Measurements from ENCODE around the gene SMC6. TPM values are rescaled to one million over a fixed set of nuclear protein-coding genes. Genes with fewer than 3 reads are reported as not detected.

Gene SMC6
- total RNA-seq, 1 donor from 2014 or later: 33.6 TPM

DNA sequence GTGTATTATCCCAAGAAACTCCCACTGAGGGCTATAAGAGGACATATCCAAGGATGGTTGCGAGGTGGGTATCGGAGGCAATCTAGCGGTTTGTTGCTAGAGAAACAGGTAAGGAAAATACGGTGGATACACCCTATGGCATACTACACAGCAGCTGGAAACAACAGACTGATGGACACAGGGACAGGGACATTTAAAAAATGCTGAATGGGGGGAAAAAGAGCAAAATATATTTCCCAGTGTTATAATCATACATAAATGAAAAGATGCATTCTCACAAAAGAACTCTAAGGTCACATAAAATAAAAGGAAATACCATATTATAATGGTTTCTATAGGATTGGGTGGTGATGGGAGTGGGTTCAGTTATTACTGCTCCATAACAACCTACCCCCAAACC lies 95.9 kb downstream of the SMC6 start:
- Mint-ChIP-seq H3K27me3 (ENCODE audit: low read depth) (no peaks in the 10 kb centered on the region), H3K36me3 (ENCODE audit: low read depth) (peaks cover 12% of the 10 kb centered on the region), H3K4me1 (peaks cover 21% of the 10 kb centered on the region), H3K9me3 (no peaks in the 10 kb centered on the region), H3K27ac (ENCODE audit: unreplicated experiment) (no peak overlapping the region), H3K4me3 (no peak overlapping the region)
- DNase-seq (ENCODE audit: low read depth, low spot score): no peak
- TF ChIP-seq, protein P1, sequence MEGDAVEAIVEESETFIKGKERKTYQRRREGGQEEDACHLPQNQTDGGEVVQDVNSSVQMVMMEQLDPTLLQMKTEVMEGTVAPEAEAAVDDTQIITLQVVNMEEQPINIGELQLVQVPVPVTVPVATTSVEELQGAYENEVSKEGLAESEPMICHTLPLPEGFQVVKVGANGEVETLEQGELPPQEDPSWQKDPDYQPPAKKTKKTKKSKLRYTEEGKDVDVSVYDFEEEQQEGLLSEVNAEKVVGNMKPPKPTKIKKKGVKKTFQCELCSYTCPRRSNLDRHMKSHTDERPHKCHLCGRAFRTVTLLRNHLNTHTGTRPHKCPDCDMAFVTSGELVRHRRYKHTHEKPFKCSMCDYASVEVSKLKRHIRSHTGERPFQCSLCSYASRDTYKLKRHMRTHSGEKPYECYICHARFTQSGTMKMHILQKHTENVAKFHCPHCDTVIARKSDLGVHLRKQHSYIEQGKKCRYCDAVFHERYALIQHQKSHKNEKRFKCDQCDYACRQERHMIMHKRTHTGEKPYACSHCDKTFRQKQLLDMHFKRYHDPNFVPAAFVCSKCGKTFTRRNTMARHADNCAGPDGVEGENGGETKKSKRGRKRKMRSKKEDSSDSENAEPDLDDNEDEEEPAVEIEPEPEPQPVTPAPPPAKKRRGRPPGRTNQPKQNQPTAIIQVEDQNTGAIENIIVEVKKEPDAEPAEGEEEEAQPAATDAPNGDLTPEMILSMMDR (conservative IDR thresholded peaks at IDR 0.05): no peak

DNA sequence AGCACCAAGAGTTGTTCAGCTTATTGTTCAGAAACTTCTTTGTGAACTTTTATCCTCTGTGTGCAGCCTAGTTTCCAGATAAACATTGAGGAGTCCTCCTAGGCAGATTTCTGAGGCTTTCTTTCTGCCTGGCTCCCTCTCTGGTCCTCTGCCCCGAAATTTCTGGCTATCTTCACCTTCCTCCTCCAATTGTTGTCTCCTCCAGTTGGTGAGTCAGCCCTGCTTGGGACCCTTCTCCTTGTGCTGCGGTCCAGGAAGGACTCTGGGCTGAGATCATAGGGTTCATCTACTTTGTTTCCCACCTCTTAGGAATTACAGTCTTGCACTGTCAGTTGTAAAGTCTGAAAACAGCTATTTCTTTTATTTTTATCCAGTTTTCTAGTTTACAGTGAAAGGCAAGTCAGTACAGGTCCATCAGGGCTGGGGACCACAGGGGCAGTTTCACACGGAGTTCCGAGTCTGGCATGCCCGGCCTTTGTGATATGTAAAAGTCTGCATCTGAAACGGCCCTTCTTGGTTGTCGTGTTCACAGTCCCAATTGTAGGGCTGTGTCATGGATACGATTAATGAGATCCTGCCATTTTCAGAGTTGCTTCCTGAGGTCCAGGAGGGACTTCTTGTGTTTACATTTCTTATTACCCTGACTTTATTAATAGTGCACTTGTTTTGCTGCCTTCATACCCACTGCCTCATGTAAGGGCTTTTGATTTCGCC lies 100.8 kb downstream of the SMC6 start:
- TF ChIP-seq, protein P1 (conservative IDR thresholded peaks at IDR 0.05): no peak
- no peak overlapping the region for H3K4me3 Mint-ChIP-seq
- H3K27ac Mint-ChIP-seq (ENCODE audit: unreplicated experiment): no peak overlapping the region
- no peaks in the 10 kb centered on the region for H3K9me3 Mint-ChIP-seq
- peaks cover 5% of the 10 kb centered on the region for H3K36me3 Mint-ChIP-seq (ENCODE audit: low read depth)
- peaks cover 18% of the 10 kb centered on the region for H3K4me1 Mint-ChIP-seq
- H3K27me3 Mint-ChIP-seq (ENCODE audit: low read depth): no peaks in the 10 kb centered on the region
- no peak for DNase-seq (ENCODE audit: low read depth, low spot score)

DNA sequence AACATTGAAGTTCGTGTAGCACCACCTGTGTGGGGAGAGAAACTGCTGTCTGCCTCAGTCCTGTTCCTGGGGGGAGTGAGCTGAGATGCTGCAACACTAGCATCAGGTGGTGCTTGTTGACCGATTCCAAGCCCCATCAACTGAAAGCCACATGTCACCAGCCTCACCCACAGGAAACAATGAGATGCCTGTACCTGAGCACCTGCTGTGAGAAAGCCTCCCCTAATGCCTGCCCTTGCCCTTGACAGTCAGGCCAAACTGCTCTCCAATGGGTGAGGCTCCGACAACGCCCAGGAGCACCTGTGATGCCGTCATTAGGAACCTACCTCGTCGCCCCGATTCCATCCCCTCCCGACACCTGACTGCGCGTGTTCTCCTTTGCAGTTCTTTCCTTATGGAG lies 104.6 kb downstream of the SMC6 start:
- DNase-seq (ENCODE audit: low read depth, low spot score): no peak
- TF ChIP-seq, protein P1 (conservative IDR thresholded peaks at IDR 0.05): no peak
- Mint-ChIP-seq H3K36me3 (ENCODE audit: low read depth) (no peaks in the 10 kb centered on the region), H3K9me3 (no peaks in the 10 kb centered on the region), H3K4me3 (no peak overlapping the region), H3K27me3 (ENCODE audit: low read depth) (no peaks in the 10 kb centered on the region), H3K27ac (ENCODE audit: unreplicated experiment) (no peak overlapping the region), H3K4me1 (peaks cover 12% of the 10 kb centered on the region)

DNA sequence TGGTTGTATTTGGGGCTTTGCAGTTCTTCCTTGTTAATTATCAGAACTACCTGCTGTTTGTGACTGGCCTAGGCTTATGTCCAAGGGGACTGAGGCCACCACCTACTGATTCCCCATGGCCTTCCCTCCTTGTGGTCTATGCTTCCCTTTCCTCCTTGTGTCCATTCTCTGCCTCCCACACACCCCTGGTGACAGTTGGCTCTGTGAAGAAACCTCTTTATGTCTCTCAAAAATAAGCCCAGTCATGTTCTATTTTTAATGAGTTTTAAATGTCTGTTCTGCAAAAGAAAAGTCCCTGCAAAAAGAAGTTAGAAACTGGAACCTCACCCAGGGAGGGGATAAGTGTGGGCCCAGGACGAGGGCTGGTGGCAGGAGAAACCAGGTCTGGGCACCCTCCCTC lies 105.0 kb downstream of the SMC6 start:
- no peak for DNase-seq (ENCODE audit: low read depth, low spot score)
- no peaks in the 10 kb centered on the region for H3K27me3 Mint-ChIP-seq (ENCODE audit: low read depth)
- peaks cover 12% of the 10 kb centered on the region for H3K4me1 Mint-ChIP-seq
- no peak overlapping the region for H3K27ac Mint-ChIP-seq (ENCODE audit: unreplicated experiment)
- no peaks in the 10 kb centered on the region for H3K9me3 Mint-ChIP-seq
- no peaks in the 10 kb centered on the region for H3K36me3 Mint-ChIP-seq (ENCODE audit: low read depth)
- TF ChIP-seq, protein P1 (conservative IDR thresholded peaks at IDR 0.05): no peak
- H3K4me3 Mint-ChIP-seq: no peak overlapping the region

DNA sequence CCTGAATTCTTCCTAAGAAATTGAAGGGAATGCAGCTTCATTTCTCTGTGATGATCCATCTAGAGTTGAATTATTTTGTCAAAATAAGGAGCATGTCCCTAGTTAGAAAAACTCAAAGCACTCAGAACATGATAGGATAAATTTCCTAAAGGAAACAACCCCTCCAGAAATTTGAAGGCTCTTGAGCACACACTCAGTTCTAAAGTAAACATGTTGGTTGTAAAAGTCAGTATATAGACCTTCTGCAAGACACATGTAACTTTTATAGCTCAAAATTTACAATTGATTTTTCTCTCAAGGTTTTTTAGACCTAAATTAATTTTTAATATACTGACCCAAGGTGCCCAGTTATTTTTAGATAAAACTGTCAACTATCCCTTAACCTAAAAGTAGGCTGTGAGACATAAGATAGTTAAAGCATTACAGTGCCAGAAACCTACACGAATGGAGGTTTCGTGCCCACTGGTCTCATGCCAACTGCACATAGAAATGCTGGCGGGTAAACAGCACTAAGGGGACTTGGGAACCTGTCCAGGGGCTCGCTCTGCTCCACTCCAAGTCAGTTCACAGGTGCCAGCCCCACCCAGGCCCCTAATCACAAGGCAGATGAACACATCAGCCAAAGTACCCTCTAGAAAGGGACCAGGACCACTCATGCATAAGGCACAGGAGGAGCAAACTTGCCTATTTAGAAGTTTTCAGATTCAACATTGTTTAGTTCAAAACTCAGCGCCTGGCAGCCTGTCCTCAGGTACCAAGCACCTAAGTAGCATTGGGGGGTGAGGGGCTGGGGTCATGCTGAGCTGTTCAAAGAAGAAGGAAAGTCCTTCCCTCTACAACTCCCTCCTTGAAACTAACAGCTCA lies 106.5 kb downstream of the SMC6 start:
- H3K4me3 Mint-ChIP-seq: no peak overlapping the region
- no peaks in the 10 kb centered on the region for H3K27me3 Mint-ChIP-seq (ENCODE audit: low read depth)
- DNase-seq (ENCODE audit: low read depth, low spot score): no peak
- peaks cover 9% of the 10 kb centered on the region for H3K4me1 Mint-ChIP-seq
- peaks cover 3% of the 10 kb centered on the region for H3K36me3 Mint-ChIP-seq (ENCODE audit: low read depth)
- H3K9me3 Mint-ChIP-seq: no peaks in the 10 kb centered on the region
- TF ChIP-seq, protein P1 (conservative IDR thresholded peaks at IDR 0.05): no peak
- H3K27ac Mint-ChIP-seq (ENCODE audit: unreplicated experiment): no peak overlapping the region
